K562 (cell line): Measurements from ENCODE around the gene SAMD15. TPM values are rescaled to one million over a fixed set of nuclear protein-coding genes. Genes with fewer than 3 reads are reported as not detected.
A peak's percentile ranks its signal among the peaks of the same experiment; 100 is the strongest.

Source experiments
- ATAC-seq: fragments of 200-7000 bp; cut with Tn5 transposase; 3 replicates; pipeline ENCODE4 v1.9.1; 2020; ENCODE audit warnings: moderate library complexity
- BruUV-seq: library from RNA; stranded (reverse); fragments of 400-500 nt; replicated peaks from 2 replicates; lab custom pipeline; 2021; lab: Mats Ljungman, UMichigan
- CTCF ChIA-PET: fragments of 300-600 bp; formaldehyde crosslinking; extraction: SDS; loops from one replicate; lab custom pipeline; 2021; ENCODE audit warnings: low intra/inter-chr PET ratio; lab: Yijun Ruan, JAX
- POLR2A ChIA-PET: fragments of 300-600, 350-650 bp; sonication (Branson Sonifier 250); formaldehyde crosslinking; extraction: SDS; loops from one replicate; lab custom pipeline; 2021; ENCODE audit warnings: antibody characterized with exemption, inconsistent platforms; lab: Yijun Ruan, JAX
- DNase-seq, 4 experiments: peaks; one replicate each; pipeline versions ENCODE4 v3.0.0 to v3.0.0-alpha.2; 2011 to 2018; ENCODE audit warnings: low spot score in 3 of 4, mixed read lengths in 3 of 4; ENCODE audit errors: extremely low read depth in 1 of 4
- FAIRE-seq: peaks from 2 replicates; lab custom pipeline; 2011; peaks lifted over from hg19 to GRCh38; lab: Jason Lieb, UNC
- H2AFZ ChIP-seq: 2 replicates; pipeline ENCODE4 v1.6.0; 2011; ENCODE audit warnings: low read depth, low read length, control low read depth, inconsistent platforms
- H3K27ac ChIP-seq: fragments of 200-600 bp; 3 replicates; pipeline ENCODE4 v1.8.0; 2011; ENCODE audit warnings: low read depth, mild to moderate bottlenecking, control low read depth, inconsistent platforms, low read length, moderate library complexity, mixed read lengths; ENCODE audit errors: extremely low read depth
- H3K27me3 ChIP-seq, 2 experiments: fragments of 300-600 bp in 1 of 2; 2 replicates in 1 of 2; 3 replicates in 1 of 2; pipeline versions ENCODE4 v1.6.0 to v1.8.0; 2011; ENCODE audit warnings: inconsistent platforms in 2 of 2, low read length in 2 of 2, mild to moderate bottlenecking in 1 of 2, mixed read lengths in 1 of 2, moderate library complexity in 1 of 2; ENCODE audit not compliant: control insufficient read depth in 2 of 2, insufficient read depth in 2 of 2
- H3K36me3 ChIP-seq: fragments of 300-600 bp; 3 replicates; pipeline ENCODE4 v1.8.0; 2011; ENCODE audit warnings: mild to moderate bottlenecking, low read length, inconsistent platforms; ENCODE audit not compliant: control insufficient read depth, insufficient read depth
- H3K4me1 ChIP-seq, 2 experiments: fragments of 200-600 bp in 1 of 2; replicated peaks in 1 of 2; 2 replicates in 1 of 2; 3 replicates in 1 of 2; pipeline versions ENCODE4 v1.5.1 to v1.8.0; 2011; ENCODE audit warnings: inconsistent platforms in 2 of 2, low read length in 2 of 2, mild to moderate bottlenecking in 1 of 2, mixed read lengths in 1 of 2, moderate library complexity in 1 of 2; ENCODE audit not compliant: control insufficient read depth in 2 of 2, insufficient read depth in 2 of 2
- H3K4me2 ChIP-seq: 2 replicates; pipeline ENCODE4 v1.6.1; 2011; ENCODE audit warnings: low read length, control low read depth, inconsistent platforms, mixed read lengths; ENCODE audit not compliant: insufficient read depth
- H3K4me3 ChIP-seq: fragments of 200-600 bp; sonication (generic), shearing (Covaris generic); 2 replicates; pipeline ENCODE4 v1.5.1; 2016; ENCODE audit warnings: control low read depth, inconsistent platforms
- H3K79me2 ChIP-seq: fragments of 200-600 bp; 3 replicates; pipeline ENCODE4 v1.8.0; 2011; ENCODE audit warnings: low read length, inconsistent platforms; ENCODE audit not compliant: control insufficient read depth, insufficient read depth
- H3K9ac ChIP-seq, 2 experiments: 2 replicates each; pipeline versions ENCODE4 v1.6.0 to v1.6.1; 2011; ENCODE audit warnings: low read depth in 2 of 2, low read length in 2 of 2, control low read depth in 1 of 2, inconsistent platforms in 1 of 2, mild to moderate bottlenecking in 1 of 2, mixed read lengths in 1 of 2; ENCODE audit not compliant: insufficient read depth in 1 of 2
- H3K9me1 ChIP-seq: one replicate; pipeline ENCODE4 v1.6.0; 2011; ENCODE audit warnings: inconsistent platforms, mild to moderate bottlenecking, low read length, moderate library complexity; ENCODE audit not compliant: control insufficient read depth, insufficient read depth
- H3K9me3 ChIP-seq: replicated peaks from 2 replicates; pipeline ENCODE4 v1.5.1; 2011; ENCODE audit warnings: low read depth, low read length, inconsistent platforms; ENCODE audit not compliant: control insufficient read depth, insufficient read depth
- H4K20me1 ChIP-seq: replicated peaks from 2 replicates; pipeline ENCODE4 v1.6.1; 2011; ENCODE audit warnings: low read length, inconsistent platforms, mixed read lengths; ENCODE audit not compliant: control insufficient read depth, insufficient read depth
- KDM1A ChIP-seq, 2 experiments: fragments of 450-650 bp; IDR thresholded peaks; 2 replicates each; pipeline ENCODE4 v1.6.1; 2016; ENCODE audit warnings: mild to moderate bottlenecking in 2 of 2
- PURB ChIP-seq: sonication (generic); formaldehyde crosslinking; IDR thresholded peaks from 2 replicates; pipeline ENCODE4 v1.9.0; 2021; ENCODE audit warnings: low read depth, mild to moderate bottlenecking, missing genetic modification reagents
- RREB1 ChIP-seq: fragments of 250-450 bp; sonication (Bioruptor Pico); IDR thresholded peaks from 2 replicates; pipeline ENCODE4 v1.4.0; 2020
- ZNF212 ChIP-seq: fragments of 450-650 bp; formaldehyde crosslinking; IDR thresholded peaks from 2 replicates; pipeline ENCODE4 v1.4.0; 2020; ENCODE audit warnings: mild to moderate bottlenecking
- ZNF347 ChIP-seq: fragments of 450-650 bp; formaldehyde crosslinking; IDR thresholded peaks from 2 replicates; pipeline ENCODE4 v1.4.0; 2020; ENCODE audit warnings: low read depth, mild to moderate bottlenecking, moderate library complexity
- WGBS: fragments of 100-300 bp; shearing (Covaris generic); methylation state at CpG from one replicate; pipeline ENCODE4 v1.1.6; 2016; ENCODE audit warnings: low coverage, mixed read lengths; ENCODE audit not compliant: insufficient coverage; ENCODE audit errors: missing lambda C conversion rate; 5-methylcytosine and 5-hydroxymethylcytosine counted together
- in situ Hi-C: fragments of 300-500 bp; cut with MboI; formaldehyde crosslinking; loops from 4 replicates; pipeline ENCODE4 v1.15.0; 2018; ENCODE audit warnings: inconsistent platforms, mixed read lengths
- intact Hi-C: fragments of 100-400 bp; cut with micrococcal nuclease; formaldehyde crosslinking; loops from 2 replicates; pipeline ENCODE4 v1.14.2; 2022
- polyA plus RNA-seq, 8 experiments: library from polyadenylated mRNA; depleted of rRNA in 4 of 8; stranded (reverse) in 5 of 8; unstranded in 3 of 8; fragments of >200 nt; fragmentation: Nextera tagmentation in 2 of 8; fragmentation: Illumina TruSeq in 1 of 8; extraction: Ambion mirVana in 2 of 8; extraction: Trizol in 1 of 8; gene quantifications; 2 replicates each; pipeline versions ENCODE4 v1.2.1 to v1.2.3, GENCODE V29; 2011 to 2014; ENCODE audit warnings: inconsistent platforms in 1 of 8, missing spikeins in 1 of 8
- total RNA-seq, 7 experiments: library from RNA; depleted of rRNA in 6 of 7; stranded (reverse); fragments of >200 nt in 6 of 7; fragmentation: Illumina TruSeq in 2 of 7; extraction: Trizol in 2 of 7; gene quantifications; 2 replicates each; pipeline versions ENCODE4 v1.2.1 to v1.2.3, GENCODE V29; 2011 to 2021; ENCODE audit warnings: low replicate concordance in 1 of 7

The SAMD15 gene
- total and polyA plus RNA-seq, 9 of the 15 experiments (the other 6 are each of a cell fraction or from before 2014, with no cell fraction given), result 0.18 to 0.54 (median 0.25) TPM

GRCh38 chr14:77372304-77372841 lies 4.8 kb upstream of the SAMD15 start:
- H3K79me2 ChIP-seq, result peaks cover 35% of the 10 kb centered on the region
- no peaks in the 10 kb centered on the region for H4K20me1 ChIP-seq
- TF ChIP-seq ZNF212 (CRISPR knock-in tag) (no peak), PURB (CRISPR knock-in tag) (no peak), RREB1 (CRISPR knock-in tag) (no peak), ZNF347 (CRISPR knock-in tag) (no peak), KDM1A (IDR thresholded peaks at IDR 0.05) (0 out of 4 replicates have a peak, but pooled peaks of 1 of the 2 experiments have one; percentile 33)
- TF ChIP-seq, all 486 proteins: peak for 1
- Histone ChIP-seq H2AFZ (no peak overlapping the region), H3K9ac (no peak overlapping the region), H3K36me3 (no peaks in the 10 kb centered on the region), H3K9me1 (no peaks in the 10 kb centered on the region), H3K4me3 (no peak overlapping the region), H3K27me3 (no peaks in the 10 kb centered on the region), H3K4me1 (peaks cover 6 to 11% of the 10 kb centered on the region in 2 experiments; a peak in 3 of 5 replicates), H3K4me2 (no peak overlapping the region), H3K27ac (no peak overlapping the region), H3K9me3 (no peaks in the 10 kb centered on the region)
- ChIA-PET POLR2A (no interaction called here), CTCF (no interaction called here)
- peak; percentile 26 for FAIRE-seq
- BruUV-seq, result no TSS peak
- in situ Hi-C loops (no loop called here), intact Hi-C loops (no loop called here)
- no peak for DNase-seq
- 24% methylated on average over 4 of the region's 4 CpGs for WGBS
- ATAC-seq, result no peak
